ENCODE results near the gene GNAO1.
A peak's percentile ranks its signal among the peaks of the same experiment; 100 is the strongest.

GNAO1 gene

DNA sequence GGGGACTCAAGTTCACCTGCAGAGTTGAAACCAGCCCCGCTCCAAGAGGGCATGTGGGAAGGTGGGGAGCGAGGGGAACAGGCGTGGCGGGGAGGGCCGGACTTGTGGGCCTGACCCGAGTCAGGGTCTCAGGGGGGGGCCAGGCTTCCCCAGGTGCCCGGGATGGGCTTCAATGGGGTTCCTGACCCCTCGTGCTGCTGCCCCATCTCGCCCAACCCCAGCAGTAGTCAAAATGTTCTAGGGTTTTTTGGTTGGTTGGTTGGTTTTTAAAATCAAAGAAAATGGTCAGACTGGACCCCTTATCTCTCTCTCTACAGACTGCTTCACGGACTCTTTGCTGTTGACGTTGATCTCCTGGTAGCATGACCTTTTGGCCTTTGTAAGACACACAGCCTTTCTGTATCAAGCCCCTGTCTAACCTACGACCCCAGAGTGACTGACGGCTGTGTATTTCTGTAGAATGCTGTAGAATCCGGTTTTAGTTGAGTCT lies 164.5 kb downstream of the GNAO1 start:
- Histone ChIP-seq H3K9me3 (ENCODE audit: low read length) (no peaks in the 10 kb centered on the region), H3K4me1 (ENCODE audit: insufficient read depth, low read length) (peaks cover 7% of the 10 kb centered on the region), H3K27me3 (ENCODE audit: control insufficient read depth in 1 of 2, insufficient read depth in 2 of 2, low read length in 2 of 2) (no peaks in the 10 kb centered on the region), H3K27ac (ENCODE audit: low read depth, low read length) (no peak overlapping the region), H3K36me3 (ENCODE audit: insufficient read depth, low read length) (no peaks in the 10 kb centered on the region), H3K9ac (ENCODE audit: low read length) (peak overlapping the region; percentile 92), H3K4me3 (ENCODE audit: low read depth in 1 of 2, low read length in 2 of 2) (no peak overlapping the region)

DNA sequence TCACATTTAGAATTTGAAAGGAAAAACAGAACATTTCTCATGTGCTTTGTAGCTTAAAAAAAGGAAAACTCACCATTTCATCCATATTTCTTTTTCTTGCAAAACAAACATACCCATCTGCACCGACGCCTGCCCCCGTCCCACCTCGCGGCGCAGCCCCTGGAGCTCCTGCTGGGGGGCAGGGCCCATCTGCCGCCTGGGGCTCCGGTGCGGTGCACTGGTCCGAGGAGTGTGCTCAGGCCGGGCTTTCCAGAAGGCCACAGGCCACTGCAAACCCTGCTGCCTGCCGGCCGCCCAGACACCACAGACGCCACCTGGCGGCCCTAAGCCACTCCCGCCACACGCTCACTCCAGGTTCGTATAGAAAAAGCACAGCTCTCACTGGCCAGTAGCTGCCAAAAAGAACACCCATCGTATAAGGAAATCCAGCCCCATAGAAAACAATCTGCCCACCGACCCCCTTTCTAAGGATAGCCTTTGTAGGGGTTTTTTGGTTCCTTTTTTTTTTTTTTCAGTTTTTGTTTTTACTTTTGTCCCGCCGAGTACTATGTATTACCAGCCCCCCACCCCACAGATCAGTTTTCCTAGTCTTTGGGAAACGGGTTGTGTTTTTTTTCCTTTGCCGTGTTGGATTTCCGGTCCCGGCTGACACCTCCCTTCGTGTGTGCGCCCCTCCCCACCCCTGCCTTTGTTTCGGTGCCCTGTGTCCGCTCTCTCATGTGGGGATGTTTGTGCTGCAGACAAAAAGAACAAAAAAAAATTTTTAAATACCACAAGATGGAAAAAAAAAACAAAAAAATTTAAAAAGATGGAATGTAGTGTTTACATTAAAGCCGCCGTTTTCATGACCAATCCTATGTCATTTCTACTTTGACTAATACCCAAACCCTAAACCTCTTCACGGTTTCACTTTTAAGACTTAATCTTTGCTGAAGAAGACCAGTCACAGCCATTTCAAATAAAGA lies 165.3 kb downstream of the GNAO1 start:
- H3K27ac ChIP-seq (ENCODE audit: low read depth, low read length) = peak overlapping the region; percentile 52
- H3K9me3 ChIP-seq (ENCODE audit: low read length) = no peaks in the 10 kb centered on the region
- no peaks in the 10 kb centered on the region for H3K36me3 ChIP-seq (ENCODE audit: insufficient read depth, low read length)
- peak overlapping the region; percentile 92 for H3K9ac ChIP-seq (ENCODE audit: low read length)
- no peaks in the 10 kb centered on the region for H3K27me3 ChIP-seq (ENCODE audit: control insufficient read depth in 1 of 2, insufficient read depth in 2 of 2, low read length in 2 of 2)
- peaks cover 7% of the 10 kb centered on the region for H3K4me1 ChIP-seq (ENCODE audit: insufficient read depth, low read length)
- H3K4me3 ChIP-seq (ENCODE audit: low read depth in 1 of 2, low read length in 2 of 2) = peak overlapping the region; percentile 49 to 74

DNA sequence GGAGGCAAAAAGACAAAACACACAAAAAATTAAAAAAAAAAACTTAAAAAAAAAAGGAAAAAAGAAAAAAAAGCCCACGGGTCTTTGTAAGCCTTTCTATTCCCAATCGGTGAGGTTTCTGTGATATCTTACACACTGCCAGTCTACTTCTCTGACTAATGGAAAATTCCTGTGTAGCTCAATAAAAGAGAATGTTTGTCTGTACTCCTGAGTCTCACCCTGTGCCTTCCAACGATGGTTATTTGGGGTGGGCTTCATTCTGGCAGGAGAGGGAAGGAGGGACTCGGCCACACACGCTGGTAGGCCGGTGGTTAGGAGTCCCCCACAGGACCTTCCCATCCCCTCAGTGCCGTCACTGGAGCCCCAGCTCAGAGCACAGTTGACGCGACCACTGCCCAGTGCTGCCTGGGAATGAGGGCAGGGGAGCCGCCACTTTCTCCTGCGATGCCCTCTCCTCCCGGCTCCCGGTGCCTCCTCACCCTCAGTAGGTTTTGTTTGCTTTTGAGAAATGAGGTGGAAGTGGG lies 166.0 kb downstream of the GNAO1 start:
- no peaks in the 10 kb centered on the region for H3K9me3 ChIP-seq (ENCODE audit: low read length)
- H3K9ac ChIP-seq (ENCODE audit: low read length) = peak overlapping the region; percentile 92
- H3K27ac ChIP-seq (ENCODE audit: low read depth, low read length) = peak overlapping the region; percentile 52
- H3K27me3 ChIP-seq (ENCODE audit: control insufficient read depth in 1 of 2, insufficient read depth in 2 of 2, low read length in 2 of 2) = no peaks in the 10 kb centered on the region
- peak overlapping the region; percentile 49 to 74 for H3K4me3 ChIP-seq (ENCODE audit: low read depth in 1 of 2, low read length in 2 of 2)
- peaks cover 1% of the 10 kb centered on the region for H3K36me3 ChIP-seq (ENCODE audit: insufficient read depth, low read length)
- H3K4me1 ChIP-seq (ENCODE audit: insufficient read depth, low read length) = peaks cover 7% of the 10 kb centered on the region

DNA sequence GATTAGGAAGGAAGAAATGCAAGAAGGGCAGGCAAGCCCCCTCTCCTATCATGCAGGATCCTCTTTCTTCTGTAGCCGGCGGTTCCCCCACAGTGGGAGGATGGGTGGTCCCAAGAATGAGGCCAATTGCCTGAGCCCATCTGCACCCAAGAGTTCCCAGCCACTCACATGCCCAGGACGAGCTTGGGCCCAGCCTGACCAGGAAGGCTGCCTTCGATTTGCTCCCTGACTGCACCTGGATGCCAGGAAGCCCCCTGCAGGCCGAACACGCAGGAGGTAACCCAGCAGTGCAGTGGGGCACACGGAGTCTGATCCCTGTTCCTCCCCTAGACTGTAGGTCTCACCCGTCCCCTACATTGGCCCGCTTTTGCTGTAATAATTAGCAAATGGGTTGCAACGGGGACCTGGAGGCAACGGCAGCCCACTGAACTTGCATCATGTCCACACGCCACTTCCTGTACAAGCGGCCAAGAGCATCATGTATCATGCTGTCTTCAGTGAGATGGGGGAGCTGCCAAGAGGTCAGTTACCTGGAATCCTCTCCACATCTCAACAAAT lies 166.6 kb downstream of the GNAO1 start:
- peaks cover 6% of the 10 kb centered on the region for H3K36me3 ChIP-seq (ENCODE audit: insufficient read depth, low read length)
- H3K27me3 ChIP-seq (ENCODE audit: control insufficient read depth in 1 of 2, insufficient read depth in 2 of 2, low read length in 2 of 2) = no peaks in the 10 kb centered on the region
- H3K9me3 ChIP-seq (ENCODE audit: low read length) = no peaks in the 10 kb centered on the region
- H3K4me1 ChIP-seq (ENCODE audit: insufficient read depth, low read length) = peaks cover 7% of the 10 kb centered on the region
- no peak overlapping the region for H3K4me3 ChIP-seq (ENCODE audit: low read depth in 1 of 2, low read length in 2 of 2)
- no peak overlapping the region for H3K9ac ChIP-seq (ENCODE audit: low read length)
- peak overlapping the region; percentile 52 for H3K27ac ChIP-seq (ENCODE audit: low read depth, low read length)

DNA sequence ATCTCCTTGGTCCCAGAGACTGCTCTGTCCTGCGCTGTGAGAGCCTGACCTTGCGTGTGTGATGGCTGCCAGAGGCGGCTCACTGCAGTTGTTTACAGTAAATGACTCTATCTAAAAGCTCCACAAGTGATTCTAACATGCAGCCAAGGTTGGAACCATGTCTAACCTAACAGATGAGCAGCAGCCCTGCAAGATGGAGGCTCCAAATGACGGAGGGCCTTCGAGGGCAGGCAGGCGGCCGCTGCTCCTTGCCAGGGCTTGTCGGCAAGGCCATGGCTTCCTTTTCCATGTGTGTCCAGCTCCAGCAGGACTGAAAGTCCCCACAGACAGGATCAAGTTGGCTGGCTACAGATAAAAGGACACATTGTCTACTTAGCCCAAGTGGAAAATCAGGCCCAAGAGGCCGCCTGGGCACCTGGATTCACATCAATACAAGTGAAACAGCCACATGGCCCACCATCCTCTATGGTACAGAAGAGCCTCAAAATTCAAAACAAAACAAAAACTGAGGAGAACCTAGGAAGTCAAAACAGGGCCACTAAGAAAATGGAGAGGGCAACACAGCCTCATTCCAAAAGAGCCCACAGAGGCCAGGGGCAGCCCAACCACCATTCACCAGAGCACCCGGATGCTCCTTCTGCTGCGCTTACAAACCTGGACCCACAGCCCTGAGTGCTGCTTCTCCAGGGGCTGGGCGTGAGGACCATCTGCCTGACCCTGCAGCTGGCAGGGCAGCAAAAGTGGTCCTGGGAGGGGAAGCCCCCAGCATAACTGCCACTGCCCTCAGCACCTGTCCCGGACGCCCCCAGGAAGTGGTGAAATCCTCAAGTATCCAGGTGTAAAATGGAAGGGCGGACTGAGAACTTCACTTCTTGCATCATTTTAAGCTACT lies 169.1 kb downstream of the GNAO1 start:
- Histone ChIP-seq H3K27me3 (ENCODE audit: control insufficient read depth in 1 of 2, insufficient read depth in 2 of 2, low read length in 2 of 2) (no peaks in the 10 kb centered on the region), H3K36me3 (ENCODE audit: insufficient read depth, low read length) (peaks cover 28% of the 10 kb centered on the region), H3K9ac (ENCODE audit: low read length) (no peak overlapping the region), H3K4me1 (ENCODE audit: insufficient read depth, low read length) (peaks cover 7% of the 10 kb centered on the region), H3K4me3 (ENCODE audit: low read depth in 1 of 2, low read length in 2 of 2) (no peak overlapping the region), H3K27ac (ENCODE audit: low read depth, low read length) (no peak overlapping the region), H3K9me3 (ENCODE audit: low read length) (no peaks in the 10 kb centered on the region)

DNA sequence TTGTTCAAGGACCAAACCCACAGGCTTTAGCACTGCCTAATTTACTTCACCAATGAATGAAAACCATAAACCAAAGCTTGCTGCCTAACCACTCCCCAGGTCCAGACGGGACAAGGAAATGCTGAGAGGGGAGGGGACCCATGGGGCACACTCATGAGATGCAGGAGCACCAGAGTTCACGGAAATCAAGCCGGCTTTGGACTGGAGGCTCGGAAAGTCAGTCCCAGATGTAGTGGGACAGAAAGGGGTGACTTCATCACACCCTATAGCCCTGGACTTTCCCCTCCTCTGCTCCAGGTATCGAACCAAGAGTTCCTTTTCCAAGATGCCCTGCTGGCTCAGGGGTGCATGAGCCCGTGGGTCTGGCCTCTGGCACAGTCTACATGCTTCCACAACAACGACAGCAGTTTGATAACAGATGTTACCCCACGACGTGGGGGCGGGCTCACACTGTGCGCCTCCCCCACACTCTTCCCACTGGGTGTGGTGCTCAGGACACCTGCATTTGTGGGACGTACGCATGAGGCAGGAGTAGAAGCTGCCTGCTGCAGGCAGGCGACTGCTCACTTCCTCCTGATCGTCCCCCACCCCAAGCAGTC lies 170.9 kb downstream of the GNAO1 start:
- Histone ChIP-seq H3K4me3 (ENCODE audit: low read depth in 1 of 2, low read length in 2 of 2) (no peak overlapping the region), H3K9me3 (ENCODE audit: low read length) (no peaks in the 10 kb centered on the region), H3K9ac (ENCODE audit: low read length) (no peak overlapping the region), H3K36me3 (ENCODE audit: insufficient read depth, low read length) (peaks cover 40% of the 10 kb centered on the region), H3K4me1 (ENCODE audit: insufficient read depth, low read length) (no peaks in the 10 kb centered on the region), H3K27me3 (ENCODE audit: control insufficient read depth in 1 of 2, insufficient read depth in 2 of 2, low read length in 2 of 2) (no peaks in the 10 kb centered on the region), H3K27ac (ENCODE audit: low read depth, low read length) (no peak overlapping the region)

DNA sequence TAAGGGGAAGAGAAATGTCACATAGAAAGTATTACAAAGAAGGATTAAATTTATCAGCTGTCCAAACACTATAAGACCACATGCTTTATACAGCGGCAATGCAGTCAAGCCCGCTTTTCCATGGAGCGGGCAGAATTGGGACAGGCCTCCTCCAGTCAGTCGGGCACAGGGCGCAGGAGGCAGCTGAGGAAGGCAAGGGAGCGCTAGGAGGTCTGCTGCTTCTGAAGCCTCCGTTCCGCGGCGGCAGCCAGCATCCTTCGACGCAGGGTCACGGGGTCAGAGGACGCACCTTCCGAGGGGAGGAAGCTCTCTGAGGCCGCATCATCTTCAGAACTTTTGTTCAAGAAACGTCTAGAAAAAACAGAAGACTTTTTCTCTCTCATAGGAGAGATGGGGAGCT lies 171.4 kb downstream of the GNAO1 start:
- Histone ChIP-seq H3K27me3 (ENCODE audit: control insufficient read depth in 1 of 2, insufficient read depth in 2 of 2, low read length in 2 of 2) (no peaks in the 10 kb centered on the region), H3K36me3 (ENCODE audit: insufficient read depth, low read length) (peaks cover 46% of the 10 kb centered on the region), H3K9me3 (ENCODE audit: low read length) (no peaks in the 10 kb centered on the region), H3K27ac (ENCODE audit: low read depth, low read length) (no peak overlapping the region), H3K9ac (ENCODE audit: low read length) (no peak overlapping the region), H3K4me1 (ENCODE audit: insufficient read depth, low read length) (no peaks in the 10 kb centered on the region), H3K4me3 (ENCODE audit: low read depth in 1 of 2, low read length in 2 of 2) (no peak overlapping the region)

DNA sequence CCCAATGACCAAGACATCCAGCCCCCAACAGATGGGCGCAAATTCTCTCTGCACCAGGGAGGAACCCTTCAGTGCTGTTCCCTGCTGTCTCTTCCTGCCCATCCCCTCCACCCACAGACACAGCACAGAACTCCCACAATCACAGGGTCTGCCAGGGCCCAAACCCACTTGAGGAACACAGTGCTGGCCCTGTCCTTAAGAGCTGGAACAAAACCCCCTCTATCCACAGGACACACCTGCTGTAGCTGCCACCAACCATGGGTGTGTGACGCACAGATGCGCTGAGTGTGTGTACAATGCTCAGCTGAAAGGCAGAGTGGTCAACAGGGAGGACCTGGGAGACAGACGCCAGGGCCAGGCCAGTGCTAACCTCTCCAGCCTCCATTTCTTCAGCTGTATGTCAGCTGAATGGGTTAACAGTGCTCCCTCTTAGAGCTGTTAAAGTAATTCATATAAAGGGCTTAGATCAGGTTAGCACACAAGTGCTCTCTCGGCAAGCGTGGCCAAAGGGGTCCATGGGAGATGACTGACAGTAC lies 172.0 kb downstream of the GNAO1 start:
- no peaks in the 10 kb centered on the region for H3K9me3 ChIP-seq (ENCODE audit: low read length)
- H3K4me3 ChIP-seq (ENCODE audit: low read depth in 1 of 2, low read length in 2 of 2) = no peak overlapping the region
- H3K4me1 ChIP-seq (ENCODE audit: insufficient read depth, low read length) = no peaks in the 10 kb centered on the region
- H3K27me3 ChIP-seq (ENCODE audit: control insufficient read depth in 1 of 2, insufficient read depth in 2 of 2, low read length in 2 of 2) = no peaks in the 10 kb centered on the region
- H3K27ac ChIP-seq (ENCODE audit: low read depth, low read length) = no peak overlapping the region
- peaks cover 51% of the 10 kb centered on the region for H3K36me3 ChIP-seq (ENCODE audit: insufficient read depth, low read length)
- H3K9ac ChIP-seq (ENCODE audit: low read length) = no peak overlapping the region

DNA sequence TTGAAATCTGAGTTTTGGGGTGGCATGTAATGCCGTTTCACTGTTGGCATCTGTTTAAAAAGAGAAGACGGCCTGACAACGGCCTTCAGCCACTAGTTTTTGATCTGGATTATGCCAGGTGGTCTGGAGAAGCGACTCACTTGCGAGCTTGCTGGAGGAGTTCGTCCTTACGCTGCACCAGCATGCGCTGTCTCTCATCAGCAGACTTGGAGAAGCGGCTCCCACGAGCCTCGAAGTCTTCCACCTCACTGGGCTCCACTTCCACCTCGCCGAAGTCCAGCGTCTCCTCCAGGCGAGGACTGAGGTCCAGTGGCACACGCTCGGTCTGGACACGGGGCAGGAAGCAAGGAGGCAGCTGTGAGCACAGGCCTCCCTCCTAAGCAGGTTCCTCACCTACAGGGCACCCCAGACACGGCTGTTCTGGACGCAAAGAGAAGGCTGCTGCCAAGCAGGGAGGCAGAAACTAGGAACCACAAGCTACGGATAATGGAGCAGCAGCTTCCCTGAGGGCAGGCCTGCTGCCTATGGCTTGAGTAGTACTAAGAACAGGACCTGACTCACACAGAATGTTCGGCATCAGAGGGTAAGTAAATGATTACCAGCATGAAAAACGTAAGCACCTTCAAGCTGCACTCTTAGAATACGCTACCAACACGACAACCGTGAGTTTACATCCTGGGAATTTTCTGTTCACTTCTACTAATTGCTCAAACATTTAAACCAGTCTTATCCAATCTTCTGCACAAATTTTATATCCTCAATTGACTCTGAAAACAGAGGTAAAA lies 172.7 kb downstream of the GNAO1 start:
- Histone ChIP-seq H3K9ac (ENCODE audit: low read length) (no peak overlapping the region), H3K27me3 (ENCODE audit: control insufficient read depth in 1 of 2, insufficient read depth in 2 of 2, low read length in 2 of 2) (no peaks in the 10 kb centered on the region), H3K27ac (ENCODE audit: low read depth, low read length) (no peak overlapping the region), H3K36me3 (ENCODE audit: insufficient read depth, low read length) (peaks cover 55% of the 10 kb centered on the region), H3K4me1 (ENCODE audit: insufficient read depth, low read length) (no peaks in the 10 kb centered on the region), H3K4me3 (ENCODE audit: low read depth in 1 of 2, low read length in 2 of 2) (no peak overlapping the region), H3K9me3 (ENCODE audit: low read length) (no peaks in the 10 kb centered on the region)

DNA sequence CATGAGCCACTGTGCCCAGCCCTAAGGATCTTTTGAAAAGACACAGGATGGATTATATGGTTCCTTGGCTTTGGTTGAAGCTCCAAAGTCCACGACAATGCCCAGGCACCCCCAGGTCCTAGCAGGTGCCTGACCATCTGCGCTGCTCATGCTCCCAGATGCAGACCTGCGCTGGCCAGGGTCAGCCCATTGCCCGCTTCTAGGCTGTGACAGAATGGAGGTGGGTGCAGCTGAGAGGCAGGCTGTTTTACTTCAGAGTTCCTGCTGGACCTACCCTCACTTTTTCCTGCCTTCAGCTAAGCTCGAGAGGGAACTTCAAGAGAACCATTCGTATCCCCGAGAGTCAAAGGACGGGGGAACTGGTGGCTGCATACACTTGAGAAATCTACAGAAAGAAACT lies 173.6 kb downstream of the GNAO1 start:
- H3K9me3 ChIP-seq (ENCODE audit: low read length) = no peaks in the 10 kb centered on the region
- no peak overlapping the region for H3K27ac ChIP-seq (ENCODE audit: low read depth, low read length)
- H3K27me3 ChIP-seq (ENCODE audit: control insufficient read depth in 1 of 2, insufficient read depth in 2 of 2, low read length in 2 of 2) = no peaks in the 10 kb centered on the region
- no peaks in the 10 kb centered on the region for H3K4me1 ChIP-seq (ENCODE audit: insufficient read depth, low read length)
- peaks cover 55% of the 10 kb centered on the region for H3K36me3 ChIP-seq (ENCODE audit: insufficient read depth, low read length)
- no peak overlapping the region for H3K4me3 ChIP-seq (ENCODE audit: low read depth in 1 of 2, low read length in 2 of 2)
- no peak overlapping the region for H3K9ac ChIP-seq (ENCODE audit: low read length)
